Duodenal mucosa (tissue), 2 donors: Measurements from ENCODE around the gene PLPP3.

Source experiments
- H3K27ac ChIP-seq: one replicate; pipeline ENCODE4 v1.7.0; 2013; ENCODE audit warnings: low read depth, low read length
- H3K27me3 ChIP-seq, 2 donors: one replicate each; pipeline ENCODE4 v1.7.0; 2013; ENCODE audit warnings: low read length in 2 of 2, control low read depth in 1 of 2; ENCODE audit not compliant: insufficient read depth in 2 of 2, control insufficient read depth in 1 of 2
- H3K36me3 ChIP-seq, 2 donors: one replicate each; pipeline ENCODE4 v1.7.0; 2013; ENCODE audit warnings: low read length in 2 of 2, control low read depth in 1 of 2; ENCODE audit not compliant: insufficient read depth in 2 of 2, control insufficient read depth in 1 of 2
- H3K4me1 ChIP-seq, 2 donors: one replicate each; pipeline ENCODE4 v1.7.0; 2013; ENCODE audit warnings: low read length in 2 of 2, control low read depth in 1 of 2; ENCODE audit not compliant: insufficient read depth in 2 of 2, control insufficient read depth in 1 of 2
- H3K4me3 ChIP-seq, 2 donors: one replicate each; pipeline ENCODE4 v1.7.0; 2013; ENCODE audit warnings: low read length in 2 of 2, low read depth in 1 of 2
- H3K9ac ChIP-seq, 2 donors: one replicate each; pipeline ENCODE4 v1.7.0; 2013; ENCODE audit warnings: low read length in 2 of 2, low read depth in 1 of 2
- H3K9me3 ChIP-seq, 2 donors: one replicate each; pipeline ENCODE4 v1.7.0; 2013; ENCODE audit warnings: low read length in 2 of 2, control low read depth in 1 of 2; ENCODE audit not compliant: control insufficient read depth in 1 of 2

PLPP3 gene

GRCh38 chr1:56566061-56566744, 13.2 kb downstream of the PLPP3 start:
- Histone ChIP-seq H3K9ac (no peak overlapping the region), H3K4me3 (no peak overlapping the region), H3K4me1 (peaks cover 28 to 50% of the 10 kb centered on the region in 2 donors)

GRCh38 chr1:56564615-56565014, 14.7 kb downstream of the PLPP3 start:
- Histone ChIP-seq H3K4me1 (peaks cover 28 to 45% of the 10 kb centered on the region in 2 donors), H3K27me3 (no peaks in the 10 kb centered on the region), H3K4me3 (no peak overlapping the region), H3K9me3 (no peaks in the 10 kb centered on the region), H3K27ac (no peak overlapping the region), H3K36me3 (no peaks in the 10 kb centered on the region), H3K9ac (no peak overlapping the region)

More at GRCh38 chr1:56566061-56566744, 13.2 kb downstream of the PLPP3 start:
- no peaks in the 10 kb centered on the region for H3K27me3 ChIP-seq
- no peak overlapping the region for H3K27ac ChIP-seq
- H3K36me3 ChIP-seq = no peaks in the 10 kb centered on the region
- no peaks in the 10 kb centered on the region for H3K9me3 ChIP-seq

DNA sequence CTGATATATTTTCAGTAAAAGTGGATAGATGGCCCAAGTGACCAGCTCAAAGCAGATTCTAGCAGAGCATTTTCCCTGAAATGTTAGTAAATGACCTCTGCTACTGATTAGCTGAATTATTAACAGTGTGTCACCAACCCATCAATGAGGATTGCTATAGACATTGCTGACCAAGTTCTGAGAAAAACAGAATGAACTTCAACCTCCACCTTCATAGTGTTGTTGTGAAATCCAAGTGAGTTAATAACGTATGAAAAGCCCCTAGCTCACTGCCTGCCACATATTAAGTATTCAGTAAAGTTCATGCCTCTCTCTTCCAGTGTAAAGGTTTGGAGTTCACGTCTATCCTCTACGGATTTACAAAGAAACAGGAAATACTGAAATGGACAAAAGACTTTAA, 15.8 kb downstream of the PLPP3 start:
- no peak overlapping the region for H3K27ac ChIP-seq
- no peaks in the 10 kb centered on the region for H3K36me3 ChIP-seq
- H3K9me3 ChIP-seq = no peaks in the 10 kb centered on the region
- H3K4me1 ChIP-seq = peaks cover 28 to 44% of the 10 kb centered on the region in 2 donors
- H3K4me3 ChIP-seq = no peak overlapping the region
- no peaks in the 10 kb centered on the region for H3K27me3 ChIP-seq
- no peak overlapping the region for H3K9ac ChIP-seq

GRCh38 chr1:56562891-56563452, 16.4 kb downstream of the PLPP3 start:
- Histone ChIP-seq H3K4me3 (no peak overlapping the region), H3K36me3 (no peaks in the 10 kb centered on the region), H3K9ac (no peak overlapping the region), H3K9me3 (no peaks in the 10 kb centered on the region), H3K27ac (no peak overlapping the region), H3K4me1 (peaks cover 28 to 44% of the 10 kb centered on the region in 2 donors), H3K27me3 (no peaks in the 10 kb centered on the region)

GRCh38 chr1:56561227-56562019, 17.9 kb downstream of the PLPP3 start:
- Histone ChIP-seq H3K4me1 (peaks cover 24 to 37% of the 10 kb centered on the region in 2 donors), H3K36me3 (no peaks in the 10 kb centered on the region), H3K27me3 (no peaks in the 10 kb centered on the region), H3K4me3 (no peak overlapping the region), H3K27ac (no peak overlapping the region), H3K9ac (no peak overlapping the region), H3K9me3 (no peaks in the 10 kb centered on the region)

- no peak overlapping the region for H3K9ac ChIP-seq
- no peaks in the 10 kb centered on the region for H3K27me3 ChIP-seq
- H3K4me1 ChIP-seq = peaks cover 2 to 5% of the 10 kb centered on the region in 2 donors
- no peaks in the 10 kb centered on the region for H3K36me3 ChIP-seq
- no peaks in the 10 kb centered on the region for H3K9me3 ChIP-seq
- no peak overlapping the region for H3K27ac ChIP-seq
- H3K4me3 ChIP-seq = no peak overlapping the region
Observed at GRCh38 chr1:56557746-56558145, 21.6 kb downstream of the PLPP3 start.

GRCh38 chr1:56555448-56555847, 23.9 kb downstream of the PLPP3 start:
- Histone ChIP-seq H3K27me3 (no peaks in the 10 kb centered on the region), H3K4me3 (no peak overlapping the region), H3K36me3 (no peaks in the 10 kb centered on the region), H3K9me3 (no peaks in the 10 kb centered on the region), H3K4me1 (no peaks in the 10 kb centered on the region), H3K27ac (no peak overlapping the region), H3K9ac (no peak overlapping the region)

GRCh38 chr1:56553046-56553445, 26.3 kb downstream of the PLPP3 start:
- no peaks in the 10 kb centered on the region for H3K27me3 ChIP-seq
- H3K4me1 ChIP-seq = peaks cover 6 to 13% of the 10 kb centered on the region in 2 donors
- H3K9ac ChIP-seq = no peak overlapping the region
- H3K27ac ChIP-seq = no peak overlapping the region
- no peaks in the 10 kb centered on the region for H3K36me3 ChIP-seq
- H3K9me3 ChIP-seq = no peaks in the 10 kb centered on the region
- no peak overlapping the region for H3K4me3 ChIP-seq

DNA sequence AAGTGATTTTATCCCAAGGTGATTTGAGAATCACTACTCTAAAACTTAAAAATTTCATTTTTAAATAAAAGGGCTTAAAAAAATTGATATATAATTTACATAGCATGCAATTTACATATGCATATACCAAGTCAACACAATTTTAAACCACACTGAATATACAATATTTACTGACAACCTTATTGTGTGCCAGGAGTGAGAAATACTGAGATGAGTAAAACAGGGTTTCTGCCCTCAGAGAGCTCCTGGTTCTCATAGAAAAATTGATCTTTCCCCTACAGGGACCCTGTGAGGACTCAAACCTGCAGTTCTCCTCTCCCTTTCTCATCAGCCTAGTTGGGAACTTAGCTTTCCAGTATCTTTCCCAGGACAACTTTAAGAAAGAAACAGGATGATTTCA, 27.0 kb downstream of the PLPP3 start:
- no peak overlapping the region for H3K4me3 ChIP-seq
- peaks cover 13 to 20% of the 10 kb centered on the region in 2 donors for H3K4me1 ChIP-seq
- no peak overlapping the region for H3K9ac ChIP-seq
- H3K27ac ChIP-seq = no peak overlapping the region
- no peaks in the 10 kb centered on the region for H3K36me3 ChIP-seq
- H3K9me3 ChIP-seq = no peaks in the 10 kb centered on the region
- no peaks in the 10 kb centered on the region for H3K27me3 ChIP-seq

DNA sequence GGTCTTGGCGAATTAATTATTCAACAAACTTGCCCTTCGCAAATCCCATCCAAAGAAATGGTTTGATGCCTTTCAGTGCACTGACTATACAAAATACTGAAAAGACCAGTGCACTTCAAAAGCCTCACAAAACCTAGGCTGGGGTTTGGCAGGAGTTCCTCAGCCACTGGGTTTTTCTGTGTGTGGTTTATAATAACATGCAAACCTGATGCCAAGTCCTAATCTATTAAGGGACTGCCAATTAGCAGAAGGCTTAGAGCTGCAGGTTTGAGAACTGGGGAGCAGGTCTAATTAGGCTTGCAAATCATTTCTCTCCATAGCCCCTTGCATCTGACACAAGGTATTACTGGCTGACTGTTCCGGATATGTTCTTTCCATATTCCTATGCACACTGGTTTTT, 27.7 kb downstream of the PLPP3 start:
- H3K9ac ChIP-seq = no peak overlapping the region
- H3K4me1 ChIP-seq = peaks cover 13 to 22% of the 10 kb centered on the region in 2 donors
- no peaks in the 10 kb centered on the region for H3K9me3 ChIP-seq
- no peak overlapping the region for H3K27ac ChIP-seq
- H3K27me3 ChIP-seq = no peaks in the 10 kb centered on the region
- H3K36me3 ChIP-seq = no peaks in the 10 kb centered on the region
- no peak overlapping the region for H3K4me3 ChIP-seq
